ENCODE results near the gene PAIP2. TPM values are rescaled to one million over a fixed set of nuclear protein-coding genes. Genes with fewer than 3 reads are reported as not detected.

Gene PAIP2
- total RNA-seq, 4 donors from 2014 or later = 84.3 to 124 (median 87.2) TPM

DNA sequence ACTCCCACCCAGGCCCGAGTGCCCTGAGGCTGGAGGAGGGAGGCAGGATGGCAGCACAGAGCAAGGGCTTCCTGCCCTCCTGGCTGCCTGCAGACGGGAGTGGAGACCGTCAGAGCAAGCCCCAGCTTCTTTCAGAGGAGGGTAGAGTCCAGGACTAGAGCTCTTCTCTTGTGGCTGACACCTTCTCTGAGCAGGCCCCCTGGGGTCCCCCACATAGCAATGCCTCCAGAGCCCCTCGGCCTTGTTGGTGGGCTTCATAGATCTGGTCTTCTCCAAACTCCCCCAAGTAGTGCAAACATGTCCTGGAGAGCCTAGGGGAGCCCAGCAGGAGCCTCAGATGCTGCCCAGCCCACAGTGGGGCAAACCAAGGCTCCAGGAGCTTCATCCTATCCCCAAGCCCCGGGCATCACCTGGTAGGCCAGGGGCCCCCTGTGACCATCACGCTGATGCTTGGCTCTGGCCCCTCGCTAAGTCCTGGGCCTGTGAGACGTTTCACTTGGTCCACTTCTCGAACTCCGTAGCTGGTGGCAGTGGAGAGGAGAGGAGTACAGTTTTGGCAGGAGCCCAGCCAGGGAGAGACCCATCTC is 46.0 kb downstream of the PAIP2 start:
- TF ChIP-seq, protein P1, sequence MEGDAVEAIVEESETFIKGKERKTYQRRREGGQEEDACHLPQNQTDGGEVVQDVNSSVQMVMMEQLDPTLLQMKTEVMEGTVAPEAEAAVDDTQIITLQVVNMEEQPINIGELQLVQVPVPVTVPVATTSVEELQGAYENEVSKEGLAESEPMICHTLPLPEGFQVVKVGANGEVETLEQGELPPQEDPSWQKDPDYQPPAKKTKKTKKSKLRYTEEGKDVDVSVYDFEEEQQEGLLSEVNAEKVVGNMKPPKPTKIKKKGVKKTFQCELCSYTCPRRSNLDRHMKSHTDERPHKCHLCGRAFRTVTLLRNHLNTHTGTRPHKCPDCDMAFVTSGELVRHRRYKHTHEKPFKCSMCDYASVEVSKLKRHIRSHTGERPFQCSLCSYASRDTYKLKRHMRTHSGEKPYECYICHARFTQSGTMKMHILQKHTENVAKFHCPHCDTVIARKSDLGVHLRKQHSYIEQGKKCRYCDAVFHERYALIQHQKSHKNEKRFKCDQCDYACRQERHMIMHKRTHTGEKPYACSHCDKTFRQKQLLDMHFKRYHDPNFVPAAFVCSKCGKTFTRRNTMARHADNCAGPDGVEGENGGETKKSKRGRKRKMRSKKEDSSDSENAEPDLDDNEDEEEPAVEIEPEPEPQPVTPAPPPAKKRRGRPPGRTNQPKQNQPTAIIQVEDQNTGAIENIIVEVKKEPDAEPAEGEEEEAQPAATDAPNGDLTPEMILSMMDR (IDR thresholded peaks at IDR 0.05; ENCODE audit: low read depth) = no peak

DNA sequence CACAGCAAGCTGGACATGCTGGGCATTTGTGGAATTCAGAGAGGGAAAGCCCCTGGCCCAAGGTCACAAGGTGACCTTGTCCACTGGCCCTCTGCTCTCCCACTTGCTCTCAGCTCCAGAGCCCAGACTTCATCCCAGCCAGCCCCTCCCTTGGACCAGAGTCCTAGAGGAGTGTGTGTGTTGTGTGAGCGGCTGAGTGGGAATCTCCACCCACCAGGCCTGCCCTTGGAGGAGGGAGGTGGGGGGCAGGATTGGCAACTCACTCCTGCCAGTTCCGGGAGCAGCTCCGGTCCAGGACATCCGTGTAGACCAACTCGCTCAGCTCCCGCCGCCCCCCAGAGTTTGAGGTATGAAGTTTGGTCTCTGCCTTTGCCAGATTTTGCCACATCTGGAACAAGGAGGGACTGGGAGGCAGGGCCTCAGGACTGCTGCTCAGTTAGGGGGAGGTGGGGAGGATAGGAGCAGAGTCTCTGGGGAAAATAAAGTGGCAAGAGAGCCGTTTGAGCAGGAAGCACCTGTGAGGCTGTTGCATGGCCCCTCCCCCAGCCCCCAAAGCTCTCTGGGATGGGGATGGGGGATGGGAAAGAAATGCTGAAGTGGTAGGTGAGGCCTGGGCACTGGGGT is 46.7 kb downstream of the PAIP2 start:
- TF ChIP-seq, protein P1 (IDR thresholded peaks at IDR 0.05; ENCODE audit: low read depth) = no peak

DNA sequence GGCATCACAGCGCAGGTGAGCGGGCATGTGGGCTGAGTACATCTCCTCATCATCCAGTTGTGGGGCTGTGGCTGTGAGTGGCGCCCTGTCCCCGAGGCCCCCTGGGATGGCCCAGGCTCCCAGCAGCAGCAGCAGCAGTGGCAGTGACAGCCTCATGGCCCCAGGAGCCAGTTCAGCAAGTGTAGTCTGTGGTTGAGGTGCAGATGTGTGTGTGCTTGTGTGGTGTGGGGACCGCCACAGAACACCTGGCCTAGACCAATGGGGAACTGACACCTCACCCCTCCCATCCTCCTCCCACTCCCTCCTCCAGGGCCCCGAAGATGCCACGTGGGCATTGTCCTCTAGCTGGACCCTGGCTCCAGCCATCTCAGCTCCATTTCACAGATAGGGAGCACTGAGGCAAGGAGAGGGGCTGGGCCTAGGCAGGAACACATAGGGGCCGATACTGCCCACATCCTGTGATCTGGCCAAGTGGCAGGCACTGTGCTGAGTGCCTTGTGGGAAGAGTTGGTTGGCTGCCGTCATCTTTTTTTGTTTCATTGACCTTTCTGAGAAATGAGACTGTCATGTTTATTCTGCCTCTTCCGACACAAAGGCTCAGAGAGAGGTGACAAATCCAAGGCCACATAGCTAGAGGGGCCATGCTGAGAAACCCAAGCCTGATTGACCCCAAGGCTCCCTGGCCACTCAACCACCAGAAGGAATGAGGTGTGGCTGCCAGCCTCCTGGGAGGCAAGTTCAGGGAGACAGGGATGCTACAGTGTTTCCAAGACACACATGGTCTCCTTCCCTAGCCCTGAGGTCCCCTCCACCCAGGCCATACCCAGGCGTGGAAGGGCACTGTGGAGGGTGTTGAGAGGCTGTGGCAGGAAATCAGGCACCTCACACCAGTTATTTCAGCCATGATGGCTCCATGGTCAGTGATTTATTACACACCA is 48.3 kb downstream of the PAIP2 start, which contains the start of gene MZB1:
Gene MZB1 (minus strand): TSS at position 213 of the 938 bp plus-strand sequence. CDS start 57 bp downstream, at position 156.
- TF ChIP-seq, protein P1 (IDR thresholded peaks at IDR 0.05; ENCODE audit: low read depth) = no peak

DNA sequence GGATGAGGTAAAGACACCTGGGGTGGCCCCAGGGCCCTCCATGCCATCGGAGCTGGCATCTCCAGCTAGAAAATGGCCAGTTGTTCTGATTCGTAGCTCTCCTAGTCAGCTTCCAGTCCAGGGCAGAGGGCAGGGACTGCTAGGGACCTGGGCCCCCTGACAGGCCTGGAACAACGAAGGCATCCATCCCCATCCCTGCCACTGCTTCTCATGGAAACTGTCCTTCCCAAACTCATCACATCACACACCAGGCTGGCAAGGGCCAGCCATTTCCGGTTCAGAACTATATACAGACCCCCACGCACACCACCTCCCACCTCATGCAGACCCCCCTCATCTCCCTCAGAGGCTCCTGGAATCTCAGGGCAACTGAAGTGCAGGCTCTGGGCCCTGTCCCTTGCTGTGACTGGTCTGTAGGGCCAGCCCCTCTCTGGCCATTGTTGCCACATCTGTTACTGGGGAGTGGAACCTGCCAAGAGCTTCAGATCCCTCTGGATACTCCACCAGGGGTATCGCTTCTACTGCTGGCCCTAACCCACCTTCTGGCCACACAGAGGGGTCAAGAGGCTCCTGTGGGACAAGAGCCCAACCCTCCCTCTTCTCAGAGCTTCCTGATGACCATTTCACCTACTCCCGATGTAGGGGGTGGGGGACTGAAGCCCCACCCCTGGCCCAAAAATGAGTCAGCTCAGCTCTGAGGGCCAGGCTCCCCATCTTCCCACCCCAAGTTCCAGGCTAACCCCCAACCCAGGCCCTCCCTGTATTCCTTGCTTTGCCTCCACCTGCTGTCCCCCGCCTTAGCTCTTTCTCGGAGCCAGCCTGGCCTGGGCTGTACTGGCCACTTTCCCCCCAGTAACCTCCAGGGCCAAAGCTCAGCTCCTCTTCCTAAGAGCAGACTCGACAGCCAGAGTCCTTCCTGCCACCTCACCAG is 49.2 kb downstream of the PAIP2 start:
- TF ChIP-seq, protein P1 (IDR thresholded peaks at IDR 0.05; ENCODE audit: low read depth) = no peak

DNA sequence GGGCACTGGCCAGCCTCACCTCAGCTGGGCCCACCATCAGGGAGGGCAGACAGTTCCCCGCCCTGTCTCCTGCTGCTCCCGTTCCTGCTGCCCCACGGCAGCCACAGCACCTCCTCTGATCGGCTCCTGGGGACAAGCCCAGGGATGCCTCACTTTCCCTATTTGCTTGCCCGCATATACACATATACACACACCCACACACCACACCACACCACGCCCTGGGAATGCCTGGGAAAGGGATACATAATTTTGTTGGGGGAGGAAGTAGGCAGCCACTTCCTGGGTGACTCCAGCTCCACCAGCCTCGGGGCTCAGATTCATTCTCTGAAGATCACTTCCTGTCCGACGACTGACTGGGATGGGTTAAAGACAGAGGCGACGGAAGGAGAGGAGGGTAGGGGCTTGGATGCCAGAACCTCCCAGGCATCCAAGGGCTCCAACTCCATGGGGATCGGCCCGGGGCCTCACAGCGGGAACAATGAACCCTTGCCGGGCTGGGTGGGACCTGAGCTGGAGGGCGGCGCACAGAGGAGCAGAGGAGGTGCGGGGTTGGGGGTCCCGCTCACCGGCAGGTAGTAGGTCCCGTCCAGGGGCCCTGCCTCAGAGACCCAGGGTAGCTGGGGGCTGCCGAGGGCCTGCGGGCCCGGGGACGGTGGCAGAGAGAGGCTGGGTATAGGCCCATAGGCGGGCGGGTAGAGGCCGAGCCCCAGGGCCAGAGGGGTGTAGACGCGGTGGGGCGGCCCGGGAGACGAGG is 50.1 kb downstream of the PAIP2 start:
- TF ChIP-seq, protein P1 (IDR thresholded peaks at IDR 0.05; ENCODE audit: low read depth) = no peak

DNA sequence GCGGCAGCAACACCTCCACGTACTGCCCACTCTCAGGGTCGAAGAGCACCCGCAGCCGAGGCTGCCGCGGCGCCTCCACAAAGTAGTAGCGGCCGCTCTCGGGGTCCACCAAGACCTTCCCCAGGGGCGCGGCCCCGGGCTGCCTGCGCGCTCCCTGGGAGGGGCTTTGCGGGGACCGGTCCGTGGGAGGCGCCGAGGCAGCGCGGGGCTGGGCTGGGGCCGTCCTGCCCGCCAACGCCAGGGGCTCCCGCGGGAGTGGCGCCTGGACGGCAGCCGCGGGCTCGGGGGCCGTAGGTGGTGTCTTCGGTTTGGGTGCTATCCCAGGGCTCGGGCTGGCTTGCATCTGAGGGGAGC is 50.6 kb downstream of the PAIP2 start:
- TF ChIP-seq, protein P1 (IDR thresholded peaks at IDR 0.05; ENCODE audit: low read depth) = no peak

Data from subcutaneous adipose tissue (tissue), 4 donors.